Body of pancreas (tissue), 4 donors: ENCODE results near the gene HDAC3. TPM values are rescaled to one million over a fixed set of nuclear protein-coding genes. Genes with fewer than 3 reads are reported as not detected.
A peak's percentile ranks its signal among the peaks of the same experiment; 100 is the strongest.

ENCODE experiments used
- ATAC-seq: fragments of 150-250 bp; one replicate; pipeline ENCODE4 v1.9.1; 2016
- DNase-seq, 4 donors: peaks; one replicate each; pipeline ENCODE4 v3.0.0-alpha.2; 2019
- H3K27ac ChIP-seq, 4 donors: fragments of 200-600 bp; sonication (generic); 1 replicate in 3 of 4; 2 replicates in 1 of 4; pipeline versions ENCODE4 v1.5.1 to v1.6.1; 2016 to 2019; ENCODE audit warnings: mild to moderate bottlenecking in 1 of 4, mixed read lengths in 1 of 4, moderate library complexity in 1 of 4
- H3K27me3 ChIP-seq, 2 donors: fragments of 200-600 bp; sonication (generic); one replicate each; pipeline ENCODE4 v1.6.0; 2016; ENCODE audit warnings: mild to moderate bottlenecking in 1 of 2
- H3K36me3 ChIP-seq, 2 donors: fragments of 200-600 bp; sonication (generic); replicated peaks in 1 of 2; 2 replicates each; pipeline ENCODE4 v1.5.1; 2016; ENCODE audit warnings: low read depth in 2 of 2; ENCODE audit not compliant: insufficient read depth in 1 of 2
- H3K4me1 ChIP-seq: fragments of 200-600 bp; sonication (generic); one replicate; pipeline ENCODE4 v1.6.0; 2016
- H3K4me3 ChIP-seq, 2 donors: fragments of 200-600 bp; sonication (generic); 1 replicate in 1 of 2; 2 replicates in 1 of 2; pipeline ENCODE4 v1.5.1; 2016 to 2019
- H3K9me3 ChIP-seq, 3 donors: fragments of 200-600 bp; sonication (generic); 1 replicate in 2 of 3; 2 replicates in 1 of 3; pipeline ENCODE4 v1.5.1; 2016
- CTCF ChIP-seq, 7 experiments: fragments of 450-650 bp in 4 of 7; fragments of 200-600 bp in 3 of 7; sonication (generic) in 3 of 7; IDR thresholded peaks; one replicate each; pipeline ENCODE4 v1.5.1; 2016 to 2019; ENCODE audit warnings: antibody characterized with exemption in 7 of 7
- POLR2A ChIP-seq, 3 donors: fragments of 450-650 bp; IDR thresholded peaks; one replicate each; pipeline ENCODE4 v1.6.1; 2016; ENCODE audit warnings: antibody characterized with exemption in 3 of 3, mild to moderate bottlenecking in 2 of 3
- WGBS, 2 donors: methylation state at CpG; one replicate each; pipeline ENCODE4 v1.1.5; 2017; 5-methylcytosine and 5-hydroxymethylcytosine counted together
- intact Hi-C: fragments of 100-400 bp; cut with DNase I; formaldehyde crosslinking; loops from one replicate; pipeline ENCODE4 v1.15.1; 2023
- total RNA-seq, 2 donors: library from RNA; depleted of rRNA; stranded (reverse); fragments of >200 nt; gene quantifications; one replicate each; pipeline ENCODE4 v1.1.0, GENCODE V29; 2016

The HDAC3 gene
- total RNA-seq, 2 donors from 2014 or later: 42.8 to 63.8 TPM

GRCh38 chr5:141602606-141603005 is 34.0 kb downstream of the HDAC3 start:
- intact Hi-C loops: no loop called here

DNA sequence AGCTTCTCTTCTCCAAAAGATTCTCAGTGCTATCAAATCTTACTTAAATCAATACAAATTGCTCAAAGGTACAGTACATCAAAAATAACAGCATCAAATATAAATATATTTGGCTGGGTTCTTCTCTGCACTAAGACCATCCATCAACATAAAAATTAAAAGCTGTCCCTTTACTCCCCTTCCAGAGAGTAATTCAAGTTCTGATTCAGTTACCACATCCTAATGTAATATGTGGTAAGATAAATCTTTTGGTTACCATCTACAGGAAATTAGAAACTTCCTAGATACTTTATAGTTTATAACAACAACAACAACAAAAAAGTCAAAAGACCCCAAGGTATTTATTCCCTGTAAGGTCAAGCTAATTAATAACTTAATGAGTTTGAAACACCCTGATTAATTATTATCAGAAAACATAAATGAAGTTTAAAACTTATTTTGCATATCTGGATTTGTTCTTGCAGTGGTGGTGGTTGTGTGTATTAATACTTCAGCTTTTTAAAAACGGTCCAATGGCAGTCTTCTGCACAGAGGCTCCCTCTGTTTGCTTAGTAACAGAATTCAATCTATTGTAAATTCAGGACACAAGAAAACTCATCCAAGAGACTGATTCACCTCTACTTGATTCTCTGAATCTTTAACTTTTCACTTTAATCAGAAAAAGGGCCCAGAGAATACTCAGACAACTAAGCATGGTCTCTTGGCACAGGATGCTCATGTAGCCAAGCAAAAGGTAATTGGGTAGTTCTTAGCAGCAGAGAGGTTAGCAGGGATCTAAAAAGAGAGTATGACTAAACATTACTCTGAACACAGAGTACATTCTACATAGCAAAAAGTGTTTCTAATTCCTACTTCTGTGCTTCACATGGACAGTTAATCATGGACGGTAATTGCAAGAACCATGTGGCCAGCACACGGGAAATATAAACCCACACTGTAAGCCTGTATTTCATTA is 38.0 kb downstream of the HDAC3 start:
- ATAC-seq: peak; percentile 33
- 61 to 68% methylated on average over 3 of the region's 3 CpGs for WGBS, 2 donors

More at GRCh38 chr5:141602606-141603005, 34.0 kb downstream of the HDAC3 start:
- Histone ChIP-seq H3K36me3 (no peaks in the 10 kb centered on the region), H3K4me1 (peaks cover 33% of the 10 kb centered on the region), H3K4me3 (no peak overlapping the region), H3K9me3 (no peaks in the 10 kb centered on the region), H3K27ac (no peak overlapping the region), H3K27me3 (no peaks in the 10 kb centered on the region)
- WGBS, 2 donors: 87 to 100% methylated on average over 1 of the region's 1 CpG
- TF ChIP-seq POLR2A (IDR thresholded peaks at IDR 0.05): no peak
- TF ChIP-seq CTCF (IDR thresholded peaks at IDR 0.05): no peak
- DNase-seq (no peak), ATAC-seq (no peak)

DNA sequence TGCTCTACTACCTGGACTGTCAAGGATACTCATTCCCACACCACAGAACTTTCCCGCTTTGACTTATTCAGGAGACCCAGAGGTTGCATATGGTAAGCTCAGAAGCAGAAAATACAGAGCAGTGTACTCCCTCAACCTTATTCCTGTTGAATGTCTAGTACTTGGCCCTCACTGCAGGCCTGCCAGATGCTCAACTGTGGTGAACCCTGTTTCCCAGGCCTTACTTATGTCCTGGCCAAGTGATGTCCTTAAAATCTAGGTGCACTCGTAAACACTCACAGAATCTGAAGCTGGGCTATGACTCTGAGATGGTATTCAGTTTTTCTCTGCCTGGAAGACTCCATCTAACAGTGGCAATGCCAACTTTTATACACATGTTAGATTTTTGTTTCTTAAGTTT is 38.8 kb downstream of the HDAC3 start:
- H3K4me3 ChIP-seq: no peak overlapping the region
- no peaks in the 10 kb centered on the region for H3K27me3 ChIP-seq
- 95 to 100% methylated on average over 2 of the region's 2 CpGs for WGBS, 2 donors
- H3K36me3 ChIP-seq: no peaks in the 10 kb centered on the region
- peaks cover 7% of the 10 kb centered on the region for H3K4me1 ChIP-seq
- ATAC-seq (no peak), DNase-seq (no peak)
- H3K27ac ChIP-seq: no peak overlapping the region
- no peaks in the 10 kb centered on the region for H3K9me3 ChIP-seq
- TF ChIP-seq POLR2A (IDR thresholded peaks at IDR 0.05) (no peak), CTCF (IDR thresholded peaks at IDR 0.05) (no peak)
- intact Hi-C loops: no loop called here

More for the DNA sequence above, 38.0 kb downstream of the HDAC3 start:
- Histone ChIP-seq H3K4me1 (peaks cover 8% of the 10 kb centered on the region), H3K9me3 (no peaks in the 10 kb centered on the region), H3K27ac (peak overlapping the region in 1 of 4 donors; percentile 2), H3K4me3 (no peak overlapping the region), H3K36me3 (no peaks in the 10 kb centered on the region), H3K27me3 (no peaks in the 10 kb centered on the region)
- no peak for TF ChIP-seq POLR2A (IDR thresholded peaks at IDR 0.05)
- no peak for TF ChIP-seq CTCF (IDR thresholded peaks at IDR 0.05)
- intact Hi-C loops: no loop called here
- DNase-seq: no peak

DNA sequence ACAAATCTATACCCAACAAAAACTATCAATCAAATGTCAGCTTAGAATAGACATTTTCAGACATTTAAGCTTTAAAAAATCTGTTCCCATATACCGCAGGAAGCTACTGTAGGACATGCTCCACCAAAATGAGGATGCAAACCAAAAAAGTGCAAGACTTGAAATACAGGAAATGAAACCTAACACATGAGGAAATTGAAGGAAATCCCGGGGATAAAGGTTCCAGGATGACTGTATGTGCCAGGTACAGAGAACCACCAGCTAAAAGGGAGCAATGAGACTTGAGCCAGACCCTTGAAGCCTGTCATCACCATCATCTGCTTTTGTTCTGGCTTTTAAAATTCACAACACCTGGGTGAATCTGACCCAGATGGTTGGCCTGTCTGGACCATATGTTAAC is 39.3 kb downstream of the HDAC3 start:
- 66 to 74% methylated on average over 2 of the region's 2 CpGs for WGBS, 2 donors
- ATAC-seq (peak; percentile 9), DNase-seq (no peak)
- intact Hi-C loops: no loop called here
- Histone ChIP-seq H3K27ac (peak overlapping the region in 1 of 4 donors; percentile 5), H3K27me3 (no peaks in the 10 kb centered on the region), H3K4me3 (no peak overlapping the region), H3K9me3 (no peaks in the 10 kb centered on the region), H3K4me1 (peaks cover 9% of the 10 kb centered on the region), H3K36me3 (no peaks in the 10 kb centered on the region)
- TF ChIP-seq CTCF (IDR thresholded peaks at IDR 0.05) (no peak), POLR2A (IDR thresholded peaks at IDR 0.05) (no peak)
